ENCODE data around the gene MTMR3.
A peak's percentile ranks its signal among the peaks of the same experiment; 100 is the strongest.
"Not testable (repeated sequence)": the region's sequence is repeated elsewhere in the genome, so short reads cannot be mapped to it uniquely, and the experiment has no call there.

MTMR3 gene

GRCh38 chr22:29883045-29883774 is at the start of gene MTMR3:
Gene MTMR3, plus strand, starts transcription at chr22:29883174. Its CDS starts 87,886 bp downstream, at chr22:29971060.
- DNase-seq (ENCODE audit: low read depth, low spot score), result peak; percentile 97

GRCh38 chr22:29833392-29833965 is 49.5 kb upstream of the MTMR3 start:
- DNase-seq (ENCODE audit: low read depth, low spot score), result no peak

GRCh38 chr22:29834046-29834445 is 48.9 kb upstream of the MTMR3 start:
- DNase-seq (ENCODE audit: low read depth, low spot score), result no peak

GRCh38 chr22:29836791-29837370 is 46.1 kb upstream of the MTMR3 start:
- DNase-seq (ENCODE audit: low read depth, low spot score), result not testable (repeated sequence)

- DNase-seq (ENCODE audit: low read depth, low spot score), result peak; percentile 98
Measured at GRCh38 chr22:29837741-29838598, 45.0 kb upstream of the MTMR3 start, which contains the start of gene ASCC2. Gene ASCC2, minus strand, starts transcription at chr22:29838274. Its CDS starts 5,949 bp downstream, at chr22:29832325.

GRCh38 chr22:29838599-29838956 is 44.4 kb upstream of the MTMR3 start:
- no peak for DNase-seq (ENCODE audit: low read depth, low spot score)

GRCh38 chr22:29839039-29839438 is 43.9 kb upstream of the MTMR3 start:
- no peak for DNase-seq (ENCODE audit: low read depth, low spot score)

GRCh38 chr22:29840498-29840897 is 42.5 kb upstream of the MTMR3 start:
- no peak for DNase-seq (ENCODE audit: low read depth, low spot score)

GRCh38 chr22:29842172-29842571 is 40.8 kb upstream of the MTMR3 start:
- no peak for DNase-seq (ENCODE audit: low read depth, low spot score)

GRCh38 chr22:29842740-29843139 is 40.2 kb upstream of the MTMR3 start:
- peak; percentile 89 for DNase-seq (ENCODE audit: low read depth, low spot score)

- no peak for DNase-seq (ENCODE audit: low read depth, low spot score)
Measured at GRCh38 chr22:29846290-29846689, 36.7 kb upstream of the MTMR3 start.

GRCh38 chr22:29848111-29848510 is 34.9 kb upstream of the MTMR3 start:
- DNase-seq (ENCODE audit: low read depth, low spot score), result no peak

GRCh38 chr22:29854432-29854831 is 28.5 kb upstream of the MTMR3 start:
- DNase-seq (ENCODE audit: low read depth, low spot score), result no peak

GRCh38 chr22:29855611-29856181 is 27.3 kb upstream of the MTMR3 start:
- DNase-seq (ENCODE audit: low read depth, low spot score), result no peak

- no peak for DNase-seq (ENCODE audit: low read depth, low spot score)
Measured at GRCh38 chr22:29856496-29856895, 26.5 kb upstream of the MTMR3 start.

- not testable (repeated sequence) for DNase-seq (ENCODE audit: low read depth, low spot score)
Measured at GRCh38 chr22:29859030-29859429, 23.9 kb upstream of the MTMR3 start.

GRCh38 chr22:29860006-29860766 is 22.8 kb upstream of the MTMR3 start:
- no peak for DNase-seq (ENCODE audit: low read depth, low spot score)

GRCh38 chr22:29861672-29862297 is 21.2 kb upstream of the MTMR3 start:
- no peak for DNase-seq (ENCODE audit: low read depth, low spot score)

- DNase-seq (ENCODE audit: low read depth, low spot score), result not testable (repeated sequence)
Measured at GRCh38 chr22:29865572-29865971, 17.4 kb upstream of the MTMR3 start.

- no peak for DNase-seq (ENCODE audit: low read depth, low spot score)
Measured at GRCh38 chr22:29867260-29867659, 15.7 kb upstream of the MTMR3 start.

Measured in astrocyte of the hippocampus (primary cell).